ENCODE data around the gene IMMP2L. TPM values are rescaled to one million over a fixed set of nuclear protein-coding genes. Genes with fewer than 3 reads are reported as not detected.

IMMP2L gene
- polyA plus RNA-seq, 1 experiment, result 5.8 TPM

GRCh38 chr7:110850224-110850623 is 712.1 kb downstream of the IMMP2L start:
- no peak overlapping the region for H3K4me3 ChIP-seq (ENCODE audit: low read depth, low read length)
- CTCF ChIA-PET, result no interaction called here
- no peaks in the 10 kb centered on the region for H3K27me3 ChIP-seq (ENCODE audit: control insufficient read depth, insufficient read depth, low read length)
- TF ChIP-seq CTCF (IDR thresholded peaks at IDR 0.05; ENCODE audit: insufficient read depth, low read depth, low read length), result no peak
- POLR2A ChIA-PET, result no interaction called here
- no peaks in the 10 kb centered on the region for H3K36me3 ChIP-seq (ENCODE audit: control insufficient read depth, insufficient read depth, low read length)
- no peak for DNase-seq (ENCODE audit: low read depth)

GRCh38 chr7:110842796-110843195 is 719.5 kb downstream of the IMMP2L start:
- TF ChIP-seq CTCF (IDR thresholded peaks at IDR 0.05; ENCODE audit: insufficient read depth, low read depth, low read length), result no peak
- CTCF ChIA-PET, result no interaction called here
- DNase-seq (ENCODE audit: low read depth), result no peak
- POLR2A ChIA-PET, result no interaction called here
- H3K27me3 ChIP-seq (ENCODE audit: control insufficient read depth, insufficient read depth, low read length), result no peaks in the 10 kb centered on the region
- H3K36me3 ChIP-seq (ENCODE audit: control insufficient read depth, insufficient read depth, low read length), result no peaks in the 10 kb centered on the region
- H3K4me3 ChIP-seq (ENCODE audit: low read depth, low read length), result no peak overlapping the region

GRCh38 chr7:110841840-110842545 is 720.3 kb downstream of the IMMP2L start:
- DNase-seq (ENCODE audit: low read depth), result peak; percentile 4
- CTCF ChIA-PET, result no interaction called here
- TF ChIP-seq CTCF (IDR thresholded peaks at IDR 0.05; ENCODE audit: insufficient read depth, low read depth, low read length), result no peak
- Histone ChIP-seq H3K27me3 (ENCODE audit: control insufficient read depth, insufficient read depth, low read length) (no peaks in the 10 kb centered on the region), H3K4me3 (ENCODE audit: low read depth, low read length) (no peak overlapping the region), H3K36me3 (ENCODE audit: control insufficient read depth, insufficient read depth, low read length) (no peaks in the 10 kb centered on the region)
- POLR2A ChIA-PET, result no interaction called here

- CTCF ChIA-PET, result interaction anchor here (0.9 kb wide), 1 partner anchor 9 kb away, joined by 3 read pairs; no protein-coding TSS in a partner anchor
- POLR2A ChIA-PET, result no interaction called here
- no peak for TF ChIP-seq CTCF (IDR thresholded peaks at IDR 0.05; ENCODE audit: insufficient read depth, low read depth, low read length)
- H3K36me3 ChIP-seq (ENCODE audit: control insufficient read depth, insufficient read depth, low read length), result no peaks in the 10 kb centered on the region
- no peak overlapping the region for H3K4me3 ChIP-seq (ENCODE audit: low read depth, low read length)
- no peaks in the 10 kb centered on the region for H3K27me3 ChIP-seq (ENCODE audit: control insufficient read depth, insufficient read depth, low read length)
- DNase-seq (ENCODE audit: low read depth), result no peak
Observed at GRCh38 chr7:110839866-110840265, 722.4 kb downstream of the IMMP2L start.

- no peak for DNase-seq (ENCODE audit: low read depth)
- H3K27me3 ChIP-seq (ENCODE audit: control insufficient read depth, insufficient read depth, low read length), result no peaks in the 10 kb centered on the region
- CTCF ChIA-PET, result no interaction called here
- no peaks in the 10 kb centered on the region for H3K36me3 ChIP-seq (ENCODE audit: control insufficient read depth, insufficient read depth, low read length)
- no peak for TF ChIP-seq CTCF (IDR thresholded peaks at IDR 0.05; ENCODE audit: insufficient read depth, low read depth, low read length)
- no peak overlapping the region for H3K4me3 ChIP-seq (ENCODE audit: low read depth, low read length)
- POLR2A ChIA-PET, result no interaction called here
Observed at GRCh38 chr7:110835849-110836248, 726.4 kb downstream of the IMMP2L start.
